H1 (cell line): ENCODE data around the gene SLC30A7.

ENCODE experiments used
- BRCA1 ChIP-seq: IDR thresholded peaks from 2 replicates; pipeline ENCODE4 v1.6.1; 2012; ENCODE audit warnings: low read depth, low read length, improper control_type of control experiment
- CEBPB ChIP-seq: IDR thresholded peaks from 2 replicates; pipeline ENCODE4 v1.6.1; 2012; ENCODE audit warnings: low read depth, low read length
- CTCF ChIP-seq, 3 experiments: IDR thresholded peaks; 1 replicate in 2 of 3; 2 replicates in 1 of 3; pipeline versions ENCODE4 v1.5.1 to v1.6.1; 2011; ENCODE audit warnings: low read length in 3 of 3, mild to moderate bottlenecking in 3 of 3, inconsistent platforms in 2 of 3, low read depth in 1 of 3, moderate library complexity in 1 of 3; ENCODE audit not compliant: insufficient read depth in 1 of 3; ENCODE audit errors: control extremely low read depth in 1 of 3
- EP300 ChIP-seq, 2 experiments: IDR thresholded peaks; 1 replicate in 1 of 2; 2 replicates in 1 of 2; pipeline ENCODE4 v1.6.1; 2011 to 2012; ENCODE audit warnings: low read depth in 2 of 2, low read length in 2 of 2, mild to moderate bottlenecking in 2 of 2, borderline replicate concordance in 1 of 2, inconsistent platforms in 1 of 2, moderate library complexity in 1 of 2
- MAFK ChIP-seq: IDR thresholded peaks from 2 replicates; pipeline ENCODE4 v1.6.1; 2012; ENCODE audit warnings: low read depth, mild to moderate bottlenecking, improper control_type of control experiment, low read length
- MAX ChIP-seq: IDR thresholded peaks from 2 replicates; pipeline ENCODE4 v1.6.1; 2012; ENCODE audit warnings: inconsistent platforms
- SP2 ChIP-seq: IDR thresholded peaks from 2 replicates; pipeline ENCODE4 v1.6.1; 2012; ENCODE audit warnings: mild to moderate bottlenecking, low read length, inconsistent platforms

DNA sequence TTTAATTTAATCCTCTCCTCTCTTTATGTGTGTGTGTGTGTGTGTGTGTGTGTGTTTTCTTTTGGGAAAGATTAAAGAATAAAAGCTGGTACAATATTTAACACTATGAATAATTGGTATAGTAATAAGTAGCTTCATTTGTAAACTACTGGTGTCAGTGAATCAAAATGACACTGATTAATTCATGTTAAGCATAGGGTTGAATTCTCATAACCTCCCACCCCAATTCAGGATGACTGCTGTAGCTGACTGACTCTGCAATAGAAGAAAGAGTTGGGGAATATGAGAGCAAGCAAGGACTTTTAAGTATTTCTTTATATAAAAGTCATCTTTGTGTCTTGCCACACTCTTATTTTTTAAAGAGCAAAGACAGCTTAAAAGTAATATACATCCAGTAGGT, 13.1 kb downstream of the SLC30A7 start:
- TF ChIP-seq CTCF (IDR thresholded peaks at IDR 0.05; ENCODE audit: control extremely low read depth in 1 of 3, insufficient read depth in 1 of 3, low read depth in 1 of 3, low read length in 3 of 3) (no peak), MAFK (no peak), CEBPB (no peak), MAX (no peak), EP300 (IDR thresholded peaks at IDR 0.05; ENCODE audit: borderline replicate concordance in 1 of 2, low read depth in 2 of 2, low read length in 2 of 2) (no peak), SP2 (no peak), BRCA1 (no peak)
